Measurements from ENCODE around the gene SUGCT.

SUGCT gene

GRCh38 chr7:40755438-40755837, 620.6 kb downstream of the SUGCT start:
- Histone ChIP-seq H3K27me3 (ENCODE audit: insufficient read depth, low read depth, severe bottlenecking) (no peaks in the 10 kb centered on the region), H3K36me3 (no peaks in the 10 kb centered on the region), H3K27ac (no peak overlapping the region), H3K9me3 (ENCODE audit: severe bottlenecking) (no peaks in the 10 kb centered on the region), H3K4me3 (ENCODE audit: low read depth, low read length) (no peak overlapping the region)
- DNase-seq = no peak
- TF ChIP-seq, protein P1, sequence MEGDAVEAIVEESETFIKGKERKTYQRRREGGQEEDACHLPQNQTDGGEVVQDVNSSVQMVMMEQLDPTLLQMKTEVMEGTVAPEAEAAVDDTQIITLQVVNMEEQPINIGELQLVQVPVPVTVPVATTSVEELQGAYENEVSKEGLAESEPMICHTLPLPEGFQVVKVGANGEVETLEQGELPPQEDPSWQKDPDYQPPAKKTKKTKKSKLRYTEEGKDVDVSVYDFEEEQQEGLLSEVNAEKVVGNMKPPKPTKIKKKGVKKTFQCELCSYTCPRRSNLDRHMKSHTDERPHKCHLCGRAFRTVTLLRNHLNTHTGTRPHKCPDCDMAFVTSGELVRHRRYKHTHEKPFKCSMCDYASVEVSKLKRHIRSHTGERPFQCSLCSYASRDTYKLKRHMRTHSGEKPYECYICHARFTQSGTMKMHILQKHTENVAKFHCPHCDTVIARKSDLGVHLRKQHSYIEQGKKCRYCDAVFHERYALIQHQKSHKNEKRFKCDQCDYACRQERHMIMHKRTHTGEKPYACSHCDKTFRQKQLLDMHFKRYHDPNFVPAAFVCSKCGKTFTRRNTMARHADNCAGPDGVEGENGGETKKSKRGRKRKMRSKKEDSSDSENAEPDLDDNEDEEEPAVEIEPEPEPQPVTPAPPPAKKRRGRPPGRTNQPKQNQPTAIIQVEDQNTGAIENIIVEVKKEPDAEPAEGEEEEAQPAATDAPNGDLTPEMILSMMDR (IDR thresholded peaks at IDR 0.05; ENCODE audit: low read depth, low read length) = no peak

GRCh38 chr7:40757109-40757508, 622.3 kb downstream of the SUGCT start:
- no peaks in the 10 kb centered on the region for H3K36me3 ChIP-seq
- no peaks in the 10 kb centered on the region for H3K9me3 ChIP-seq (ENCODE audit: severe bottlenecking)
- H3K27me3 ChIP-seq (ENCODE audit: insufficient read depth, low read depth, severe bottlenecking) = no peaks in the 10 kb centered on the region
- no peak for DNase-seq
- TF ChIP-seq, protein P1 (IDR thresholded peaks at IDR 0.05; ENCODE audit: low read depth, low read length) = no peak
- H3K27ac ChIP-seq = no peak overlapping the region
- H3K4me3 ChIP-seq (ENCODE audit: low read depth, low read length) = no peak overlapping the region

DNA sequence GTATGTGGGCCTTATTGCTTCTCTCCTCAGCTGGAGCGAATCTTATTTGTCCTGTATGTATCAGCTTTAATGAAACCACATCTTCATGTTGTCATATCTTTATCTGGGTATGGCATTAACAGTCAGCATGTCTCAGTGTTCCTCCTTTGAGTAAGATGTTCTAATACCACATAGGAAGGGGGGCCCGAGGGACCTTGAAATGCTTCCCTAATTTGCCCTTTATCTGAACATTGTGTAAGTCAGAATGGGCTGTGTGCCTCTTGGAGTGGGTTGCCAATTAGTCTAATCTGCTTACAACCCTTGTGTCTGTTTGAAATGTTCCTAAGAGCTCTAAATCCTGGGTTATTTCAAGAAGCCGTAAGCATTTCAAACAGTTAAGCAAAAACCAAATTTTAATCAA, 623.8 kb downstream of the SUGCT start:
- H3K27me3 ChIP-seq (ENCODE audit: insufficient read depth, low read depth, severe bottlenecking) = no peaks in the 10 kb centered on the region
- no peaks in the 10 kb centered on the region for H3K9me3 ChIP-seq (ENCODE audit: severe bottlenecking)
- H3K4me3 ChIP-seq (ENCODE audit: low read depth, low read length) = peak overlapping the region; percentile 11
- DNase-seq = peak; percentile 56
- no peaks in the 10 kb centered on the region for H3K36me3 ChIP-seq
- TF ChIP-seq, protein P1 (IDR thresholded peaks at IDR 0.05; ENCODE audit: low read depth, low read length) = no peak
- peak overlapping the region; percentile 72 for H3K27ac ChIP-seq

- H3K27me3 ChIP-seq (ENCODE audit: insufficient read depth, low read depth, severe bottlenecking) = no peaks in the 10 kb centered on the region
- no peak for DNase-seq
- no peaks in the 10 kb centered on the region for H3K36me3 ChIP-seq
- no peak overlapping the region for H3K27ac ChIP-seq
- no peaks in the 10 kb centered on the region for H3K9me3 ChIP-seq (ENCODE audit: severe bottlenecking)
- no peak overlapping the region for H3K4me3 ChIP-seq (ENCODE audit: low read depth, low read length)
- TF ChIP-seq, protein P1 (IDR thresholded peaks at IDR 0.05; ENCODE audit: low read depth, low read length) = no peak
Measured at GRCh38 chr7:40760293-40760964, 625.6 kb downstream of the SUGCT start.

DNA sequence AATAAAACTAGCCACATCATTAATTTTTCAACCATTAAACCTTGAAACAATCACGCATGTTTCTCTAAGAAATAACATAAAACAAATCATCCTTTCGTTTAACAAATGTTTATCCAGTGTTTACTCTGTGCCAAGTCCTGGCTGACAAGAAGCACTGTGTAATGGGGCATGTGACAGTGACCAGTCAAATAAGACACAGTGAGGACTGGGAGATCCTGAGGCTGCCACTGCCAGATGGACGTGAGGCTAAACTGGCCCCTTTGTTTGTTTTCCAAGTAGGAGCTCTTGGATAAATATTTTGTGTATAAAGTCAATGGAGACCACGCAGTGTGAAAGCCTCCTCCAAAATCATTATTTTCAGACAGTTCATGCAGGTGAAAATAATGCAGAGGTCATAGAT, 626.2 kb downstream of the SUGCT start:
- no peaks in the 10 kb centered on the region for H3K36me3 ChIP-seq
- H3K9me3 ChIP-seq (ENCODE audit: severe bottlenecking) = no peaks in the 10 kb centered on the region
- no peaks in the 10 kb centered on the region for H3K27me3 ChIP-seq (ENCODE audit: insufficient read depth, low read depth, severe bottlenecking)
- DNase-seq = no peak
- no peak overlapping the region for H3K27ac ChIP-seq
- H3K4me3 ChIP-seq (ENCODE audit: low read depth, low read length) = no peak overlapping the region
- TF ChIP-seq, protein P1 (IDR thresholded peaks at IDR 0.05; ENCODE audit: low read depth, low read length) = no peak

Measured in WERI-Rb-1 (cell line).